Stomach (tissue), 9 donors: ENCODE data around the gene CPE. TPM values are rescaled to one million over a fixed set of nuclear protein-coding genes. Genes with fewer than 3 reads are reported as not detected.

Source experiments
- DNase-seq, 2 donors: peaks; one replicate each; pipeline versions ENCODE4 v3.0.0 to v3.0.0-alpha.2; 2013 to 2019
- H3K27ac ChIP-seq, 5 donors: fragments of 200-600 bp in 4 of 5; sonication (generic) in 4 of 5; one replicate each; pipeline ENCODE4 v1.5.1; 2013 to 2019; ENCODE audit warnings: mild to moderate bottlenecking in 1 of 5, moderate library complexity in 1 of 5
- H3K27me3 ChIP-seq, 3 donors: fragments of 200-600 bp; sonication (generic); one replicate each; pipeline ENCODE4 v1.5.1; 2017 to 2019; ENCODE audit warnings: mixed run types in 1 of 3
- H3K36me3 ChIP-seq, 4 donors: fragments of 200-600 bp; sonication (generic); 1 replicate in 3 of 4; 2 replicates in 1 of 4; pipeline ENCODE4 v1.5.1; 2016 to 2019
- H3K4me1 ChIP-seq, 4 donors: fragments of 200-600 bp; sonication (generic); one replicate each; pipeline ENCODE4 v1.5.1; 2016 to 2019
- H3K4me3 ChIP-seq, 4 donors: fragments of 200-600 bp; sonication (generic) in 3 of 4; one replicate each; pipeline ENCODE4 v1.5.1; 2016 to 2019; ENCODE audit warnings: mild to moderate bottlenecking in 1 of 4
- H3K9me3 ChIP-seq, 4 donors: fragments of 200-600 bp; sonication (generic); one replicate each; pipeline ENCODE4 v1.5.1; 2016 to 2019
- CTCF ChIP-seq, 7 experiments: fragments of 450-650 bp in 4 of 7; fragments of 200-600 bp in 3 of 7; sonication (generic) in 3 of 7; IDR thresholded peaks; one replicate each; pipeline ENCODE4 v1.5.1; 2016 to 2019; ENCODE audit warnings: antibody characterized with exemption in 7 of 7, control low read depth in 2 of 7, mild to moderate bottlenecking in 1 of 7
- EP300 ChIP-seq: sonication (generic); formaldehyde crosslinking; IDR thresholded peaks from one replicate; pipeline ENCODE4 v1.6.1; 2017; ENCODE audit warnings: antibody characterized with exemption
- POLR2A ChIP-seq, 4 donors: fragments of 450-650 bp; IDR thresholded peaks; one replicate each; pipeline ENCODE4 v1.6.1; 2016; ENCODE audit warnings: antibody characterized with exemption in 4 of 4, control low read depth in 2 of 4, mild to moderate bottlenecking in 1 of 4, moderate library complexity in 1 of 4
- POLR2AphosphoS5 ChIP-seq, 3 donors: sonication (generic); formaldehyde crosslinking; IDR thresholded peaks; one replicate each; pipeline ENCODE4 v1.6.1; 2016; ENCODE audit warnings: antibody characterized with exemption in 3 of 3
- WGBS, 5 donors: extraction: QIAGEN DNeasy Blood & Tissue Kit in 3 of 5; methylation state at CpG; one replicate each; pipeline versions ENCODE4 v1.1.5 to v1.1.7; 2013 to 2018; 5-methylcytosine and 5-hydroxymethylcytosine counted together
- intact Hi-C: fragments of 100-400 bp; cut with DNase I; formaldehyde crosslinking; loops from one replicate; pipeline ENCODE4 v1.15.1; 2023; ENCODE audit warnings: low total_unique reads
- polyA plus RNA-seq, 3 donors: library from polyadenylated mRNA; stranded (reverse); fragments of 200-250 nt; gene quantifications; one replicate each; pipeline ENCODE4 v1.2.3, GENCODE V29; 2013
- total RNA-seq, 5 donors: library from RNA; depleted of rRNA; stranded (reverse); fragments of >200 nt; gene quantifications; one replicate each; pipeline versions ENCODE4 v1.1.0 to v1.2.3, GENCODE V29; 2014 to 2016
- donor health status: healthy with polysubstance abuse.
- donor health status: Bipolar disorder and iron deficiency.
- donor health status: healthy.

Gene CPE
- total and polyA plus RNA-seq, 8 donors = 8.8 to 143 (median 30.4) TPM

- H3K9me3 ChIP-seq = no peaks in the 10 kb centered on the region
- no peaks in the 10 kb centered on the region for H3K36me3 ChIP-seq
- DNase-seq = peak in 1 of 2 donors; percentile 30
- H3K4me1 ChIP-seq = no peaks in the 10 kb centered on the region
- 50 to 78% (median 59%) methylated on average over 4 of the region's 4 CpGs for WGBS, 5 donors
- TF ChIP-seq POLR2AphosphoS5 (IDR thresholded peaks at IDR 0.05) = no peak
- no peak for TF ChIP-seq POLR2A (IDR thresholded peaks at IDR 0.05)
- TF ChIP-seq CTCF (IDR thresholded peaks at IDR 0.05) = no peak
- no peak for TF ChIP-seq EP300
- intact Hi-C loops = no loop called here
- H3K27me3 ChIP-seq = no peaks in the 10 kb centered on the region
- H3K27ac ChIP-seq = no peak overlapping the region
- no peak overlapping the region for H3K4me3 ChIP-seq
Measured at GRCh38 chr4:165367040-165367439, 11.8 kb upstream of the CPE start.

- Histone ChIP-seq H3K9me3 (no peaks in the 10 kb centered on the region), H3K36me3 (no peaks in the 10 kb centered on the region), H3K4me3 (no peak overlapping the region), H3K27ac (no peak overlapping the region), H3K27me3 (no peaks in the 10 kb centered on the region), H3K4me1 (no peaks in the 10 kb centered on the region)
- intact Hi-C loops = no loop called here
- DNase-seq = no peak
- 86 to 93% (median 88%) methylated on average over 1 of the region's 1 CpG for WGBS, 5 donors
- TF ChIP-seq POLR2A (IDR thresholded peaks at IDR 0.05) (no peak), EP300 (no peak), CTCF (IDR thresholded peaks at IDR 0.05) (no peak), POLR2AphosphoS5 (IDR thresholded peaks at IDR 0.05) (no peak)
Measured at GRCh38 chr4:165368114-165368513, 10.7 kb upstream of the CPE start.

- WGBS, 5 donors = 89 to 97% (median 96%) methylated on average over 1 of the region's 1 CpG
- intact Hi-C loops = no loop called here
- H3K9me3 ChIP-seq = no peaks in the 10 kb centered on the region
- TF ChIP-seq POLR2A (IDR thresholded peaks at IDR 0.05) = no peak
- no peak for TF ChIP-seq CTCF (IDR thresholded peaks at IDR 0.05)
- no peak for TF ChIP-seq POLR2AphosphoS5 (IDR thresholded peaks at IDR 0.05)
- no peak for TF ChIP-seq EP300
- no peaks in the 10 kb centered on the region for H3K27me3 ChIP-seq
- H3K27ac ChIP-seq = no peak overlapping the region
- no peaks in the 10 kb centered on the region for H3K36me3 ChIP-seq
- no peak overlapping the region for H3K4me3 ChIP-seq
- H3K4me1 ChIP-seq = no peaks in the 10 kb centered on the region
- DNase-seq = no peak
Measured at GRCh38 chr4:165368567-165368966, 10.2 kb upstream of the CPE start.

- H3K4me1 ChIP-seq = no peaks in the 10 kb centered on the region
- no peak for TF ChIP-seq POLR2A (IDR thresholded peaks at IDR 0.05)
- no peak for TF ChIP-seq POLR2AphosphoS5 (IDR thresholded peaks at IDR 0.05)
- TF ChIP-seq EP300 = no peak
- TF ChIP-seq CTCF (IDR thresholded peaks at IDR 0.05) = no peak
- peaks cover 0 to 3% (median 0%) of the 10 kb centered on the region in 4 donors for H3K9me3 ChIP-seq
- no peak overlapping the region for H3K4me3 ChIP-seq
- H3K27me3 ChIP-seq = no peaks in the 10 kb centered on the region
- H3K27ac ChIP-seq = no peak overlapping the region
- 66 to 79% (median 73%) methylated on average over 5 of the region's 5 CpGs for WGBS, 5 donors
- no peaks in the 10 kb centered on the region for H3K36me3 ChIP-seq
- DNase-seq = no peak
- intact Hi-C loops = no loop called here
Measured at GRCh38 chr4:165369522-165369921, 9.3 kb upstream of the CPE start.
